CD4-positive, alpha-beta T cell treated with Interleukin-12 subunit alpha and Interleukin-12 subunit beta, for 1 hour (primary cell): ENCODE results near the gene DNMT3A.
A peak's percentile ranks its signal among the peaks of the same experiment; 100 is the strongest.
"Not testable (repeated sequence)": the region's sequence is repeated elsewhere in the genome, so short reads cannot be mapped to it uniquely, and the experiment has no call there.

Experiments used
- DNase-seq: peaks from one replicate; pipeline ENCODE4 v3.0.0-alpha.2; 2020

Gene DNMT3A

GRCh38 chr2:25279091-25279651, 62.6 kb downstream of the DNMT3A start:
- peak; percentile 16 for DNase-seq

GRCh38 chr2:25276569-25277465, 64.9 kb downstream of the DNMT3A start:
- DNase-seq = peak; percentile 83

- no peak for DNase-seq
These were observed 66.2 kb downstream of the DNMT3A start for GRCh38 chr2:25275575-25275965.

- peak; percentile 76 for DNase-seq
These were observed 66.7 kb downstream of the DNMT3A start for GRCh38 chr2:25274868-25275574.

- peak; percentile 24 for DNase-seq
These were observed 67.7 kb downstream of the DNMT3A start for GRCh38 chr2:25273985-25274535.

- not testable (repeated sequence) for DNase-seq
These were observed 69.0 kb downstream of the DNMT3A start for GRCh38 chr2:25272705-25273104.

- DNase-seq = no peak
These were observed 71.7 kb downstream of the DNMT3A start for GRCh38 chr2:25270061-25270460.

- no peak for DNase-seq
These were observed 72.5 kb downstream of the DNMT3A start for GRCh38 chr2:25269233-25269632.

- no peak for DNase-seq
These were observed 73.6 kb downstream of the DNMT3A start for GRCh38 chr2:25268139-25268538.

GRCh38 chr2:25266399-25266798, 75.3 kb downstream of the DNMT3A start:
- DNase-seq = no peak

- DNase-seq = peak; percentile 54
These were observed 75.9 kb downstream of the DNMT3A start for GRCh38 chr2:25265802-25266201.

- no peak for DNase-seq
These were observed 76.7 kb downstream of the DNMT3A start for GRCh38 chr2:25265001-25265400.

GRCh38 chr2:25262288-25262687, 79.4 kb downstream of the DNMT3A start:
- no peak for DNase-seq

GRCh38 chr2:25259737-25260124, 82.0 kb downstream of the DNMT3A start:
- DNase-seq = no peak

- no peak for DNase-seq
These were observed 82.6 kb downstream of the DNMT3A start for GRCh38 chr2:25258847-25259736.

GRCh38 chr2:25257931-25258846, 83.5 kb downstream of the DNMT3A start:
- DNase-seq = no peak

- no peak for DNase-seq
These were observed 84.6 kb downstream of the DNMT3A start for GRCh38 chr2:25257032-25257552.

GRCh38 chr2:25256488-25256875, 85.2 kb downstream of the DNMT3A start:
- no peak for DNase-seq

- DNase-seq = no peak
These were observed 85.8 kb downstream of the DNMT3A start for GRCh38 chr2:25255745-25256487.

GRCh38 chr2:25254961-25255360, 86.8 kb downstream of the DNMT3A start:
- DNase-seq = no peak
